PC-3 (cell line): Measurements from ENCODE around the gene ACER2.

Source experiments
- CTCF ChIP-seq: fragments of 300-600 bp; sonication (generic); conservative IDR thresholded peaks from 2 replicates; pipeline ENCODE4 v1.5.1; 2017; ENCODE audit warnings: antibody characterized with exemption, low read depth, mild to moderate bottlenecking, low read length
- EZH2 ChIP-seq: fragments of 300-600 bp; sonication (generic); IDR thresholded peaks from one replicate; pipeline ENCODE4 v1.6.1; 2017; ENCODE audit warnings: antibody characterized with exemption, mild to moderate bottlenecking, low read length; ENCODE audit not compliant: unreplicated experiment
- EZH2phosphoT487 ChIP-seq: fragments of 300-600 bp; sonication (generic); IDR thresholded peaks from 2 replicates; pipeline ENCODE4 v1.6.1; 2018; ENCODE audit warnings: mild to moderate bottlenecking, antibody characterized with exemption, low read length, borderline replicate concordance

GRCh38 chr9:19488721-19489120 is 79.9 kb downstream of the ACER2 start:
- TF ChIP-seq CTCF (no peak), EZH2 (no peak), EZH2phosphoT487 (no peak)
